ENCODE results near the gene NTSR1.
"Not testable (repeated sequence)": the region's sequence is repeated elsewhere in the genome, so short reads cannot be mapped to it uniquely, and the experiment has no call there.

The NTSR1 gene

GRCh38 chr20:62675156-62675876, 33.3 kb upstream of the NTSR1 start:
- DNase-seq, result no peak

DNA sequence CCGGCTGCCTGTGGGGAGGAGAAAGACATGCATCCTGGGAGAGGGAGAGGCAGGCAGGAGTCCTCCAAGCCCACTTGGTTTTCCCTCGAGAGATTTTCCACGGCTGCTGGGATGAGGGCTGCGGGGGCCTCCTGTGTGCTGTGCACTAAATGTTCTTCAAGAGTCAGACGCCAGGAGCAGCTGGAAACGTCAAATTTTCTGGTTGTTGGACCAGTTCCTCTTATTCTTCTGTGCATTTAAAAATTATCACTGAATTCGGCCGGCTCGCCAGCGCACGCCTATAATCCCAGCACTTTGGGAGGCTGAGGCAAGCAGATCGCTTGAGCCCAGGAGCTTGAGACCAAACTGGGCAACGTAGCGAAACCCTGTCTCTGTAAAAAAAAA, 32.8 kb upstream of the NTSR1 start:
- no peak for DNase-seq

DNA sequence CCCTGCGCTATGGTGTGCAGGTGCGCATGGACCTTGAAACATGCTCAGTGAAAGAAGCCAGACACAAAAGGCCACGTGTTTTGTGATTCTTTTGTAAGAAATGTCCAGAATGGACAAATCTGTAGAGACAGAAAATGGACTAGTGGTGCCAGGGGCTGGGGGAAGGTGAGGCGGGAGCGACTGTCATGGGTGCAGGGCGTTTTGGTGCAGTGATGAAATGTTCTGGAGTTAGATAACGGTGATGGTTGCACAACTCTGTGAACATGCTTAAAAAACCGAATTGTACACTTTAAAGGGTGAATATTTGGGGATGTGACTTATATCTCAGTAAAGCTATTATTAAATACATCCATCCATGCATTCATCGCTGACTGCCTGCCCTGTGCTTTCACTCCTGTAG, 31.7 kb upstream of the NTSR1 start:
- no peak for DNase-seq

GRCh38 chr20:62677678-62678077, 31.0 kb upstream of the NTSR1 start:
- DNase-seq, result no peak

DNA sequence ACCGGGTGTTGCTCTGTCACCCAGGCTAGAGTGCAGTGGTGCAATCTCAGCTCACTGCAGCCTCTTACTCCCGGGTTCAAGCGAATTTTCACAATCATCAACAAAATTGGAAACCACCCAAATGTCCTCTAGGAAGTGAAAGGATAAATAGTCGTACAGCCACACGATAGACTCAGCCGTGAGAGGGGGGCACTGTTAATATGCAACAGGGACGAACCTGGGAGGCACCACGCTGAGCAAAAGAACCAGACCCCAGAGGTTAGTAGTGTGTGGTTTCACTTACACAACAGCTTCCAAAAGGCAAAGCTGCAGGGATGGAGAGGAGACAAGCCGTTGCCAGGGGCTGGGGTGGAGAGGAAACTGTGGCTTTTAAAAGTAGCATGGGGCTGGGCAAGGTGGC, 30.1 kb upstream of the NTSR1 start:
- no peak for DNase-seq

DNA sequence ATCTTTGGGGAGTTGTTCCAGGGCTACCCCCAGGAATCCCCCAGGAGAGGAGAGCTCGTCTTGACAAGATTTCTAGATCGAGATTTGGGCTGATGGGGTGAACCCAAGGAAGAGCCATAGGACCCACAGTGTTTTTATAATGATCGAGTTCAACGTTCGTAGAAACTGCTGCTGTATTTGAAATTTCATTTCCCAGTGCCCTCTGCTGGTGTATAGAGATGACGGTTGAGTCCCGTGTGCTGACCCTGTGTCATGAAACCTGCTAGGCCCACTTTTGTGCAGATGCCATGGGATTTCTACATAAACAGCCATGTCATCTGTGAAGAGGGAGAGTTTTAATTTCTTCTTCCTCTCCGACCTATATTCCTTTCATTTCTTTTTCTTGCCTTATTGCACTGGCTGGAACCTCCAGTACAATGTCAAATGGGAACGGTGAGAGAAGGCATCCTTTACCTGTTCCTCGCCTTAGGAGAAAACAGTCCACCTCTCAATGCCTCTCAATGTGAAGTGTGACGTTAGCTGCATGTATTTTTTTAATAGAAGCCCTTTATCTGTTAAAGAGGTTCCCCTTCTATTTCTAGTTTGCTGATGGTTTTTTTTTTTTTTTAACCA, 28.6 kb upstream of the NTSR1 start:
- no peak for DNase-seq

- no peak for DNase-seq
These were observed 25.6 kb upstream of the NTSR1 start for GRCh38 chr20:62682912-62683517.

GRCh38 chr20:62683660-62684322, 24.8 kb upstream of the NTSR1 start:
- not testable (repeated sequence) for DNase-seq

DNA sequence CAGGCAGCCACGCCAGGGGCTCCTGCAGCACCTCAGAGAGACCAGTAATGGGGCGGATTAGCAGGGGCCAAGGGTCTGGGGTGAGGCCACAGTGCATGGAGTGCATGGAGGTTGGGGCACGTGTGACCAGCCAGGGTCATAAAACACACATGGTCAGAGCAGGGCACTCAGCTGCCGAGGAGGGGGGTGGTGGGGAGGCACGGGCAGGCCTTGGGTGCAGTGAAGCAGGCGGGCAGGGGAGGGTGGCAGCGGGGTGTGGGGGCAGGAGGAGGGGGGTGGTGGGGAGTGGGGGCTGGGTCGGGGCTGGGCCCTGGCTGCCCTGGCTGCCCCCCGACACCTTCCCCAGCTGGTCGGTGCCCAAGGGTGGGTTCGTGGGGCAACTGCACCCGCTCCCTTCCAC, 23.7 kb upstream of the NTSR1 start:
- no peak for DNase-seq

- no peak for DNase-seq
These were observed 22.7 kb upstream of the NTSR1 start for GRCh38 chr20:62685781-62686555.

DNA sequence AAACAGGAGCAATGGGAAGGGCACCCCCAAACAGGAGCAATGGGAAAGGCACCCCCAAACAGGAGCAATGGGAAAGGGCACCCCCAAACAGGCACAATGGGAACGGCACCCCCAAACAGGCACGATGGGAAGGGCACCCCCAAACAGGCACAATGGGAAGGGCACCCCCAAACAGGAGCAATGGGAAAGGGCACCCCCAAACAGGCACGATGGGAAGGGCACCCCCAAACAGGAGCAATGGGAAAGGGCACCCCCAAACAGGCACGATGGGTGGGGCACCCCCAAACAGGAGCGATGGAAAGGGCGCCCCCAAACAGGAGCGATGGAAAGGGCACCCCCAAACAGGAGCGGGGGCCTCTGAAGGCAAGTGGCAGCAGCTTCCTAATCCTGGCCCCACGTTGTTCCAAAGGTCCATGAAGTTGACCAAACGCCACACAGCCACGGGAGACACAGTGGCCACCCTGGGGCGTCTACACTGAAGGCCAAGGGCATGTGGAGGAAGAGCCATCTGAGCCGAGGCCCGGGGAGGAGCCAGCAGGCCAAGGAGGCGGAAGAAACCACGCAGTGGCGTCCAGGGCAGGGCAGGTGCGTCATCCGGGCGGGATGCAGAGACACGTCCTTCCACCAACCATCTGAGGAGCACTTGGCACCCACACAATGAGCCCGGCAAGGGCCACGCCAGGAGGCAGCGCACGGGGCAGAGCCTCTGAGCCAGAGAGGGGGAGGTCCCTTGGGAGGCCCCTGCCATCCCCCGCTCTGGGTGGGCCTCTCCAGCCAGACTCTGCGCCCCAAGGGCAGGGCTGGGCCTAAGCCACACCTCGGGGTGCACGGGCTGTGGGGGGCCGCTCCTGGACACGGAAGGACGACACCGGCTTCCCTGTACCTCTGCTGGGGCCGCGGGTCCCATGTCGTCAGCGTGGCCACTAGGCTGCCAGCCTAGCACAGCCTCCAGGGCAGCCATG, 21.5 kb upstream of the NTSR1 start:
- DNase-seq, result no peak

DNA sequence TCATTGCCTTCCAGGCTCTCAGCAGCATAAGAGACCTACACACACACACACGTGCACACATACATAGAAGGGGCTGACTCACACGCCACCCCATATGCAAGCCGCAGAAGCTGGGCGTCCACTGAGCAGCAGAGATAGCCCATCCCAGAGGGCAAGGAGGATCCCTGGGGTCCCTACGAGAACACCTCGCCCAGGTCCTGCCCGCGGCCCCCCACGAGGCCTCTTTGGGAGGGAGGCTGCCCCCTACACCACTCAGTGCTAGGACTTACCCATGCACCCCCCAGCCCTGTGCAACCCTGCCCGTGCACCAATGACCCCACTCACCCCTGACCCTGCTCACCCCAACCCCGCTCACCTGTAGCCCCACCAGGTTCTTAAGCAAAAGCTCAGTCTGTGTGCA, 20.6 kb upstream of the NTSR1 start:
- no peak for DNase-seq

GRCh38 chr20:62688855-62689460, 19.7 kb upstream of the NTSR1 start:
- DNase-seq, result no peak

- no peak for DNase-seq
These were observed 18.8 kb upstream of the NTSR1 start for GRCh38 chr20:62689861-62690260.

DNA sequence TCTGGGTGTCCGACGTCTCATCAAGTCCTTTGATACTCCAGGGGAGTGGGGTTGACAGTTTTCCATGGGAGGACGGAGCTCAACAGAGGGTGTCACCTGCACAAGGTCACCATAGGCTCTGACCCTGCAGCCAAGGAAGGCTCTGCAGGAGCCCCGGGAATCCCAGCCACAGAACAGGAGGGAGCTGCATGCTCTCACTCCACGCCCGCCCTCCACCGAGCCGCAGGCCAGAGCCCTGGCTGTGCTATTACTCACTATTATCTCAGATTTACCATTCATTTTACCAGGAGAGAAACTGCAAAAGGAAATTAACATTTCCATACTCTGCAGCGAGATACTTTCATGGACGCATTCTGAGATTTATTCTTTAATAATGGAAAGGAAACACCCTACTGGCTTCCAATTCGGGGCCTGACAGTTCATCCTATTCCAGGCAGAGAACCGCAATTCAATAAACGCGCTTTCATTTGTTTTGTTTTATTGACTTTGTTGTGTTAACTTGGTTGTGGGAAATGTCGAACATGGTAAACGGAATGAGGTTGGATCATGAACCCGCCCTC, 18.3 kb upstream of the NTSR1 start:
- no peak for DNase-seq

GRCh38 chr20:62691487-62691886, 17.1 kb upstream of the NTSR1 start:
- no peak for DNase-seq

GRCh38 chr20:62692176-62692575, 16.5 kb upstream of the NTSR1 start:
- DNase-seq, result no peak

- DNase-seq, result no peak
These were observed 15.7 kb upstream of the NTSR1 start for GRCh38 chr20:62692801-62693523.

- no peak for DNase-seq
These were observed 15.1 kb upstream of the NTSR1 start for GRCh38 chr20:62693524-62693922.

DNA sequence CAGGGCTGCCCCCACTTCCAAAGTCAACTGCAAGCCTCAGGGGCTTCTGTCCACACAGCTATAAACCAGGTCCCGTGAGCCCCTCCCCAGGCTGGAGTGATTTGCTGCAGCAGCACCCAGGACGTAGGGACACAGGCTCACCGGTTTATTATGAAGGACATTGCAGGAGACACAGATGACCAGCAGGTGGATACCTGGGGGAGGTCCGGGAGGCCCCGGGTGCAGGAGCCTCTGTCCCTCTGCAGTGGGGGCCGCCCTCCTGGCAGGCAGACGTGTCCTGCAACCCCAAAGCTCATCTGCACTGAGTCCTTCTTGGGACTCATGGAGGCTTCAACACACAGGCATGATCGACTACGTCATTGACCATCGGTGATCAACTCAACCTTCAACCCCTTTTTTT, 14.5 kb upstream of the NTSR1 start:
- no peak for DNase-seq

Measured in stimulated activated CD4-positive, alpha-beta T cell treated with anti-CD3 and anti-CD28 coated beads, Interleukin-2, amount 100 ng/mL, for 24 hours (primary cell).